Measurements from ENCODE around the gene CTNS.
"Not testable (repeated sequence)": the region's sequence is repeated elsewhere in the genome, so short reads cannot be mapped to it uniquely, and the experiment has no call there.

The CTNS gene

DNA sequence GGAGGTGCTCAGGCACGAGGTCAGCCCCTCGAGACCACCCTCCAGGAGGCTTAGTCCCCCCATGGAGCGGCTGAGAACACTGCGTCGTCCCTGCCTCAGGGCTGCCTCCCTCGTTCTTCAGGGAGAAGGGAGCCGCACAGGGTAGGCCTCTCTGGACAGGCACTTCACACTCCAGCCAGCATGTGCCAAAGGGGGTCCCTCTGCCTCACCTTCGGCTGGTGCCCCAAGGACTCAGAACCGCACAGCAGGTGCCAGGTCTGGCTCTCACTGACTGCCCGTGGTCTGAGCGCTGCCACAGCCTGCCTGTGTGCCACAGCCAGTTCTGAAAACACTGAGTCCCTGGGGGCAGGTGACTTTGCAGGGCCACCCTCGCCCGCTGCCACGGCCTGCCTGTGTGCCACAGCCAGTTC, 52.3 kb downstream of the CTNS start:
- no peak for DNase-seq

DNA sequence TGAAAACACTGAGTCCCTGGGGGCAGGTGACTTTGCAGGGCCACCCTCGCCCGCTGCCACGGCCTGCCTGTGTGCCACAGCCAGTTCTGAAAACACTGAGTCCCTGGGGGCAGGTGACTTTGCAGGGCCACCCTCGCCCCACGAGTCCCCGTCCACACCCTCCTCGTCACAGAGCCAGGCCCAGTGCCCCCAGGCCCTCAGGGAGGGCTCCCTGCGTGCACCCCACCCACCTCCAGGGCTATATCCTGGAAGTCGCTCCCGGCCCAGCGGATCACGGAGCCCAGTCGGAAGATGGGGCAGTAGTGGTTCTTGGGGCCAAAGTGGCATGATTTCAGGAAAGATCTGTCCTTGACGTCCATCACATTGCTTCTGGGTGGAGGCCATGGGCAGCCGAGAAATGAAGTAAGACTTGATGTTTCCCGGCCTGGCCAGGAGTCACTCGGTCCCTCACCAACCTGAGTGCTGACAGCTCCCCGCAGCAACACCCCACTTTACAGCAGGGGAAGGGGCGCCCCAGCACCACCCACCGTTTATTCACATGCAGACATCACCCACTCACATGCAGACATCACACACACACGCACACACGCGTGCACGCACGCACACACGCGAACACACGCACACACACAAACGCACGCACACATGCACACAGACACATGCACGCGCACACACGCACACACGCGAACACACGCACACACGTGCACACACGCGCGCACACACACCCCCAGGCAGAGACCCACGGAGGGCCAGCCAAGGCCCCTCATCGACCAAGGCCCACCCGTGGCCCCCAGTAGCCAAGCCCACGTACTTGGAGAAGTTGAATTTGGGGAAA, 52.9 kb downstream of the CTNS start:
- DNase-seq: no peak

DNA sequence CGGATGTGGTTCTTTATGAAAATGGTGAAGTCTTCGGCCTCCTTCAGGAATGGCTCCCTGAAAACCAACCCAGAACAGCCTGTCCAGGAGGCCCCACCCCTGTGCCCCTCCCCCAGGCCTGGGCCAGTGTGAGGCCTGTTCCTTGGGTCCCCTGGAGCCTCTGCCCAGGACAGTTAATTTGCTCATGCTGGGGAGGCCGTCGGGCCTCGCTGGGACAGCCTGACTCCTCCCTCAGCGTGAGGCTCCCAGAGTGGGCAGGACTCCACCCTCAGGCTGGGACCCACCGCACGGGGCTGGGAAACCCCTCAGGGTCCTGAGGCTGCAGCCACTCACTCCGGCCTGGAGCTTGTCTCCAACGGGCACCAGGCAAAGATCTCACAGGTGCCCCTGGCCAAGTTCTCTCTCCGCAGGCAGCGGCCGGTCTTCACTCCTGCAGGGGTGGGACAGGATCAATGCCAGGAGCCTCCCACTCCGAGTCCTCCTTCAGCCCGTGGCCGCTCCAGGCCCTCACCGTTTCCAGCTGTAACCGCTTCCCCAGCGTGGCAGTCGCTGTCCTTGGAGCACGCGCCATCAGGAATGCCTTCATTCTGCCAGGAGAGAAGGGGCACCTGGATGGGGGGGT, 53.6 kb downstream of the CTNS start:
- DNase-seq: no peak

DNA sequence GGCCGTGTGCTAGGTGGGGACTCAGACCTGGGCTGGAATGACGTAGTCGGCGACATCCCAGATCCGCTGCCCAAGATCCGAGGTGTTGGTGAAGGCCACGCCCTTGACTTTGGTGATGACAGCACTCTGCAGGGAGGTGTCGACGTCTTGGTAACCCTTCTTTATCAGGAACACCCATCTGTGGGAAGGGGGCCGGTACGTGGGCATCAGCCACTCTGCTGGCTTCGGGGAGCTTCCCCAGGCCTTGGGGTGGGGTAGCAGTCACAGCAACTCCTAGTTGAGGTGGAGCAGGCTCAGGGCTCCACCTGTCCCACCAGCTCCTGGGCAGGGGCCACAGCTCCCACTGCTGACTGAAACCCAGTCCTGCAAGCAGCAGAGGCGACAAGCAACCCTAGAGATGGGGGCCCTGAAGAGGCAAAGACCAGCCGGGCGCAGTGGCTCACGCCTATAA, 55.1 kb downstream of the CTNS start:
- DNase-seq: no peak

DNA sequence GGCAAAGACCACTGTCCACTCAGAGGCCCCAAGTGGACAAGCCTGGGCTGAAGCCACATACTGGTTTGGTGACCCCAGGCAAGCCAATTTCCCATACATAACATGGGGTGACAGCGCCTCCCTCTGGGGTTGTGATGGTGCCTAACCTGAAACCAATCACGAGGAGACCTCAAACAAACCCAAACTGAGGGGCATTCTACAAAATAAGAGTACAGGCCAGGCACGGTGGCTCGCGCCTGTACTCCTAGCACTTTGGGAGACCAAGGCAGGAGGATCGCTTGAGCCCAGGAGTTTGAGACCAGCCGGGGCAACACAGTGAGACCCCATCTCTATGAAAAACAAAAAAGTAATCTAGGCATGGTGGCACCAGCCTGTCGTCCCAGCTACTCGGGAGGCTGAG, 55.8 kb downstream of the CTNS start:
- no peak for DNase-seq

DNA sequence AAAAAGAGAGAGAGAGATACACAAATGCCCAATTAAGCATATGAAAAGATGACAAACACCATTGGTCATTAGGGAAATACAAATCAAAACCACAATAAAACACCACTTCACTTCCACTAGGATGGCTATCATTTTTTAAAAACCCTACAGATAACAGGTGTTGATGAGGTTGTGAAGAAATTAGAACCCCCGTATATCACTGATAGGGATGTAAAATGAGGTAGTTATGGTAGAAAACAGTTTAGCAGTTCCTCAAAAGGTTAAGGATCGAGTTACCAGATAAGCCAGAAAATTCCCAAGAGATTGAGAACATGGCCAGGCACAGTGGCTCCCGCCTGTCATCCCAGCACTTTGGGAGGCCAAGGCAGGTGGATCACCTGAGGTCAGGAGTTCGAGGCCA, 56.6 kb downstream of the CTNS start:
- no peak for DNase-seq

DNA sequence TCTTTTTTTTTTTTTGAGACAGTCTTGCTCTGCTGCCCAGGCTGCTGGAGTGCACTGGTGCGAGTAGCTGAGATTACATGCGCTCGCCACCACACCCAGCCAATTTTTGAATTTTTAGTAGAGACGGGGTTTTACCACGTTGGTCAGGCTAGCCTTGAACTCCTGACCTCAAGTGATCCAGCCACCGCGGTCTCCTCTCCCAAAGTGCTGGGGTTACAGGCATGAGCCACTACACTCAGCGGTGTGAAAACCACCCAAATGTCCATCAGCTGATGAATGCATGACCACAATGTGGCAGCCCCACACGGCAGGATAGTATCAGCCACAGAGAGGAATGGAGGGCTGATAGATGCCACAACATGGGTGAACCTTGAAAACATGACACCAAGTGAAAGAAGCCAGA, 57.3 kb downstream of the CTNS start:
- DNase-seq: no peak

DNA sequence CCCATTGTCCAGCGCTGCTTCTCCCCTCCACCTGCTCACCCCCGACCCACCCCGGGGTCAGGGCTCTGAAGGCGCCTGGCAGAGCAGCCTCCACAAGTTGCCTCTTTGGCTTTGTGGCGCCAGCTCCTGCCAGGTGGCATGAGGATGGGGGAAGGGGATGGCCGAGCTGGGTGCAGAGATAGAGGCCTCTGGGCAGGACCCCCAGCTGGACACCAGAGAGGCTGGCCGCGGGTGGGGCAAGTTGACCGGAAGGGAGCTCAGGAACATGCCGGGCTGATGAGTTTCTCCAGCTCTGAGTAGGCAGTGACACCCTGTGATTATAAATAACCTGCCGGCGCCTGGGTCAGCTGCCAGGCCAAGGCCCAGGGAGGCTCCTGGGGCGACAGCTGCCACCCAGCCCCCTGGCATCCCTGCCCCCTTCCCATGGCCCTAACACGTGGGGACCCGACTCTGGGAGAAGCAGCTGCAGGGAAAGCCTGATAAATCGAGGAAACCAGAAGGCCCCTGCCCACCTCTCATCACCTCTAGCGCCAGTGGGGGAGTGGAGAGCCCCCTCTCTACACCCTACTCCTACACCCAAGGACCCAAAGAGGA, 58.7 kb downstream of the CTNS start:
- peak in 1 of 2 experiments; percentile 27 for DNase-seq

DNA sequence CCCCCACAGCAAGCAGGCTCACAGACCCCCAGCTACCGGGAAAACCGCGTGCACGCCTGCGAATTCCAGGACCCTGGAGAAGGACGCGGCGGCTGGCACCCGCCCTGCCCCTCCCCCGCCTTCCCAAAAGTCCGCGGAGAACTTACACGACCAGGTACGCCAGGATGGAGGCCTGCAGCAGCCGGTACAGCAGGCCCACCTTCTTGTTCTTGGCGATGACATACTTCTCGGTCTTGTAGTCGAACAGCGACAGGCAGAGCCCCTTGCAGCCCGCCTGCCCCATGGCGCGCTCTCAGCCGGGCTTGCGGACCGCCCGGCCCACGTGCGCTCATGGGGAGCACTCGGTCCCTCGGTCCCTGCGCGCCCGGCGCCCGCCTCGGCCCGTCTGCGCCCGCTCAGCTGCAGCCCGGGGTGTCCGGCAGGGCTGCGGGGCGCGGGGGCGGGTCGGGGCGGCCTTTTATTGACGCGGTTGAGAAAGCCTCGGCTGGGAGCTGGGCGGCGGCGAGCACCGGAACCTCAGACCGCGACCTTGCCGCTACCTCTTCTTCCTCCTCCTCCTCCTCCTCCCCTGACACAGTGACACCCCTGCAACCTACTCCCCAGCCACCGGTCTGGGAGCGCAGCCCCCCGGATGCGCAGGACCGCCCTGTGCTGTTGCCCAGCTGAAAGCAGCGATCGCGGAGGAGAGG, 59.3 kb downstream of the CTNS start, which contains the start of gene P2RX5:
Gene P2RX5 (minus strand): TSS at position 433 of the 689 bp plus-strand sequence. CDS start 150 bp downstream, at position 283.
- no peak for DNase-seq

DNA sequence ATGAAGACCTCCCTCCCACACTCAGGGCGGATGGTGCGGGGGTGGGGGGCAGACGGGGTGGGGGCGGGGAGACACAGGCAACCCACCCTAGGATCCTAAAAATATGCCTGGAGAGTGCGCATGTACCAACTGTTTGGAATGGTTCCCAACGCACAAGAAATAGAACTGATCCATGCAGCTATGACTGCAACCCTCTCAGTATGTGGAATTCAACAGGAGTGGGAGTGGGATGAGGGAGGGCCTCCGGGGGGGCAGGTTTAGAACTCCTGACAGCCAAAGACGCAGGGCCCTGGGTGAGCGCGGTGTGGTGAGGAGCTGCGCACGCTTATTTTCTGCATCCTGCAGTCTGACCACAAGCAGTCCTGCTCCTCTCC, 60.5 kb downstream of the CTNS start:
- no peak for DNase-seq

DNA sequence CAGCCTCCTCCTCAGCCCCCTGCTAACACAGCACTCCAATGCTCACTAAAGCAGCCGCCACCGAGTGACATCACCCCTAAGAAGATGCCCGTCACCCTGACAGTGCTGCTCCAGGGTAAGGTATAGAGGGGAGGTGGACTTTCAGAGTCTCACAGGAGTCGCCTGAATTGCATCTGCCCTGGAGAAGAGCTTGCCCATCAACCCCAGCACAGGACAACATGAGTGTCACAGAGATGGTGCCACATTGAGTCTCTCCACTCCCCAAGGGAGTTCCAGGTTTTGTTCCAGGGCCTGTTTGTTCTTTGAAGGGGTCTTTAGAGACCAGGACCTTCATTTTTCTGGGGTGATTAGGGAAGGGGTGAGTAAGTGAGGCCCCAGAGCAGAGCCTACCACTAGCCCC, 61.6 kb downstream of the CTNS start:
- no peak for DNase-seq

DNA sequence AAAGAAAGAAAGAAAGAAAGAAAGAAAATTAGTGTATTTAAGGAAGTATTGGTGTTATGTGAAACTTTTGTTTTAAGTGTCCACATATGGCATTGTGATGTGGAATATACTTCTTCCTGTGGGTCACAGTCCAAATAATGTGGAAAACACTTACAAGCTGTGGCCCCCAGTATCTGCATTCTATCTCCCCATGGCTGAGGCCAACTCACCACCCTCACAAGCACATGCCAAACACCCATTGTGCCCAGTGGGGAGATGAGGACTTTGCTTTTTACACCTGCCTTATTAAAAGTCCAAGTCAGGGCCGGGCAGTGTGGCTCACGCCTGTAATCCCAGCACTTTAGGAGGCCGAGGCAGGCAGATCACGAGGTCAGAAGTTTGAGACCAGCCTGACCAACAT, 63.4 kb downstream of the CTNS start:
- DNase-seq: no peak

DNA sequence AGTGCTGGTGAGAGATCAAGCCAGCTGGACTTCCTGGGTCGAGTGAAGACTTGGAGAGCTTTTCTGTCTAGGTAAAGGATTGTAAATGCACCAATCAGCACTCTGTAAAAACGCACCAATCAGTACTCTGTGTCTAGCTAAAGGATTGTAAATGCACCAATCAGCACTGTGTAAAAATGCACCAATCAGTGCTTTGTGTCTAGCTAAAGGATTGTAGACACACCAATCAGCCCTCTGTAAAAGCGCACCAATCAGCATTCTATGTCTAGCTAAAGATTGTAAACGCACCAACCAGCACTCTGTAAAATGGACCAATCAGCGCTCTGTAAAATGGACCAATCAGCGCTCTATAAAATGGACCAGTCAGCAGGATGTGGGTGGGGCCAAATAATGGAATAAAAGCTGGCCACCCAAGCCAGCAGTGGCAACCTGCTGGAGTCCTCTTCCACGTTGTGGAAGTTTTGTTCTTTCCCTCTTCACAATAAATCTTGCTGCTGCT, 65.5 kb downstream of the CTNS start:
- not testable (repeated sequence) for DNase-seq

DNA sequence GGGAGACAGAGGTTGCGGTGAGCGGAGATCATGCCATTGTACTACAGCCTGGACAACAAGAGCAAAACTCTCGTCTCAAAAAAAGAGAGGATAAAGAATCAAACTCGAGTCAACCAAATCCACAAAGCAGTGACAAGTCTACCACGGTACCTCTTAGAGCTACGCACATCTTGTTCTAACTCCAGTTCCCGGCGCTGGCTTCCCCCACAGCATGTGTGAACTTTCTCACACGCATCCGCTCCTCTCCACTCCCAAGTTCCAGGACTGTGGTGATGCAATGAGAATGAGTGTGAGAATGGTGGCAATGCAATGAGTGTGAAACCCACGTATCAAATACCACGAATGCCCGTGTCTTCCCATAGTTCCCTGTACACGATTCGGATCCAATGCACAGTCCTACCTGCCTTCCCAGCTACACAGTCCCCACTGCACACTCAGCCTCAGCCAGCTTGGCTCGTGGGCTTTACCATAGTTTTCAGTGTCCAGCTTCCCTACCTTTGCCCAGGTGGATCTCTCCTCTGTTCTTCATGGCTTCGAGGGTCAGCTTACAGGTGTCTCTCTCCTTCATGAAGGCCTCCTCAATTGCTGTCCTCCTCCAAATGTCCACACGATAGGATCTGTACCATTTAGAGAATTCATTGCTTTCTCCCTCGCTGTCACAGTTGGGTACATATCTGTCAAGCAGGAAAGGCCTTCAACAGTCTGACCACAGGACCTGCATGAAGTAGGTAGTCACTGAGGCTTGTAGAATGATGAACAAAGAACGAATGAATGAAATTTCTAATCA, 68.6 kb downstream of the CTNS start:
- no peak for DNase-seq

DNA sequence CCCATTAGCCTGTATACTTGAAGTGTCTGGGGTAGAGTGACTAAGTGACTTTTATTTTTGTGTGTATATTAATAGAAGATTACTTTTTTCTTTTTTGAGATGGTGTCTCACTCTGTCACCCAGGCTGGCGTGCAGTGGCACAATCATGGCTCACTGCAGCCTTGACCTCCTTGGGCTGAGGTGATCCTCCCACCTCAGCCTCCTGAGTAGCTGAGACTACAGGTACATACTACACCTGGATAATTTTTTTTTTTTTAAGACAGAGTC, 69.1 kb downstream of the CTNS start:
- not testable (repeated sequence) for DNase-seq

DNA sequence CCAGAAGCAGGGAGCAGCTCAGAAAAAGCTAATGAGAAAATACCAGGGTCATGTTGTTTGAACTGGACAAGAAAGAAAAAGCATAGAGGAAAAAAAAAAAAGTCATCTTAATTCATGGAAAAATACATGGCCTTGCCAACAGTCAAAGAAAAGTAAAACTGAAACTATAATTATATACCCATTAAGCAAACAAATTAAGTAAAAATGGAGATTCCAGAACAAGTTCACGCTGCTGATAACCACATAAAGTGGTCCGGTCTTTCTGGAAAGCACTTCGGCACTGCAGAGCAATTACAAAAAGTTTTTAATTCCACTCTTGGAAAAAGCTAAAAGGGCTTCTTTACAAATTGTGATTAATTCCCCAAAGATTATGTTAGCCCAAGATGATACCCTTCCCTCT, 71.8 kb downstream of the CTNS start:
- no peak for DNase-seq

DNA sequence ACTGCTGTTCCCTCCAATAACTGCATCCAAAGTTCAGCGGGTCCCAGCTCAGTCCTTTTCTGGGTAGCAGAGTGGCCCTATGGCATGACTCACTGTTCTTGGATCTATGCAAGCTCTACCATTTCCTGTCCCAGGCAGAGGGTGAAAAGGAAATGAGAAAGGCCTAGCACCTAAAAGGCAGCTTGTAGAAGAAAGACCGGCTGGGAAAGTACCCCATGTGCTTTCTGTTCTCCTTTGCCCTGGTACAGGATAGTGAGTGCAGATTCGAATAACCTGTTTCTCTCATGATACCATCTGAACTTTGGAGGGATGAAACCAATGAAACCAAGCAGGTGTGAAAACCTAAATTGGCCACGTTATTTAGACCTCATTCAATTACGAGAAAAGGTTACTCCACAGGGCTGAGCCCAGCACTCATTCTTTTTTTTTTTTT, 74.4 kb downstream of the CTNS start:
- DNase-seq: no peak

Data from SHP77 (cell line).